NCI-H1092 treated with DMSO at 0.1 percent for 48 hours (cell line): ENCODE measurements around the gene PELI2.

Experiments
- DNase-seq: peaks from one replicate; lab custom pipeline; 2025; lab: John Stamatoyannopoulos, UW

The PELI2 gene

GRCh38 chr14:56119201-56119981, 1.2 kb downstream of the PELI2 start:
- peak; percentile 66 for DNase-seq

- peak; percentile 62 for DNase-seq
These were observed 2.0 kb downstream of the PELI2 start for GRCh38 chr14:56120091-56120691.

GRCh38 chr14:56121816-56122215, 3.6 kb downstream of the PELI2 start:
- no peak for DNase-seq

GRCh38 chr14:56122301-56122700, 4.1 kb downstream of the PELI2 start:
- DNase-seq = no peak

GRCh38 chr14:56124327-56124726, 6.1 kb downstream of the PELI2 start:
- DNase-seq = no peak

- DNase-seq = no peak
These were observed 7.8 kb downstream of the PELI2 start for GRCh38 chr14:56125772-56126636.

GRCh38 chr14:56126637-56126913, 8.4 kb downstream of the PELI2 start:
- no peak for DNase-seq

- DNase-seq = no peak
These were observed 8.9 kb downstream of the PELI2 start for GRCh38 chr14:56127156-56127555.

GRCh38 chr14:56129092-56129491, 10.9 kb downstream of the PELI2 start:
- no peak for DNase-seq

DNA sequence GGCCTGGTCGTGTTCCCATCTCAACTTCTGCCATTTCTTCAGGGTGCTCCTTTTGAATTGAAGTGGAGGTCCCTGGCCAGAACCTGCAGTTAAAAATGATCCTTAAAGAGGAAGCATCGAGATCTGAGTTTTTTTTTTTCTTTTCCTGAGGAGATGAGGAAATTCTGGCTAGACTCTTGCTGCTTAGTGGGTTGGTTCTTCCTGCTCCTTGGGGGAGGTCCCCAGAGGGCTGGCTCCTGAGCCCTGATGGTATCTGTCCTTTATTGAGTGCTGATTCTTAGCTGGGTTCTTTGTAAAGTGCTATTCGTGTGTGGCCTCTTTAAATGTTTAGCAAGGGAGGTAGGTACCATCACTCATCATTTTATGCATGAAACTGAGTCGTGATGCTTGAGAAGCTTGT, 11.7 kb downstream of the PELI2 start:
- DNase-seq = no peak

DNA sequence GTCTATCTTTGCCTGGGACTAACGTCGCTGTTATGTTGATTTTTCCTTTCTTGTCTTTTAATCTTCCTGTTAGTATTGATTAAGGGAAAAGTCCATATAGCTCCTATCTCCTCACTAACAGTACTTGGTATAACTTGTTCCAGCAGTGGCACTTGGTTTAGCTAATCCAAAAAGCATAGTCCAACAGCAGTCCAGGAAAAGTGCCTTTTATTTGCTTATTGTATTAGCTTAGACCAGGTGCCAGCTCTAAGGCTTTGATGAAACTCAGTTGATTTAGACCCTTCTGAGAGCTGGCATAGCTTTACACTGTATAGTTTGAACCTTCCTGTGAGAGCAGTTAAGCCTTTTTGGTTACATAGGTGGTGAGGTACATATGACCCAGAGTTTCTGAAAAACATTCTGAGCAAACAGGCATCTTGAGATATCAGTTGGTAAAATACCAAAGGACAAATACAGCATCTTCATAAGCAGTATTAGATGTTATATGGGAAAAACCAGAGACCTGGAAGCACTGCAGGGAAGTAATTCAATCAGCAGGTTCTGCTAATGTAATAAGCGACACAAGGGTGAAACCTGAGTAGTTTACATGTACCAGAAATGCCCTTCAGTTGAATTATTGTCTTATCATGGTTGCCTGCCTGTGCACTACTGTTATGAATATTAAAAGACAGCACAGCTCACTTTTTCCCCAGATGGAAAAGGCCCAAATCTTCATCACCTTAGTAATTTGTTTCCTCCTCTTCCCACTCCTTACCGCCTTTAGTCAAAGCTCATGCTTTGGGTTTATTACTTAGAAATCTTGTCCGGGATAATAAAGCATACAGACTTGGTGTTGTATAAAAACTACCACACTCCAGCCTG, 13.0 kb downstream of the PELI2 start:
- peak; percentile 78 for DNase-seq

- no peak for DNase-seq
These were observed 13.9 kb downstream of the PELI2 start for GRCh38 chr14:56131865-56132833.

GRCh38 chr14:56133547-56133946, 15.3 kb downstream of the PELI2 start:
- no peak for DNase-seq

GRCh38 chr14:56135001-56135400, 16.8 kb downstream of the PELI2 start:
- no peak for DNase-seq

DNA sequence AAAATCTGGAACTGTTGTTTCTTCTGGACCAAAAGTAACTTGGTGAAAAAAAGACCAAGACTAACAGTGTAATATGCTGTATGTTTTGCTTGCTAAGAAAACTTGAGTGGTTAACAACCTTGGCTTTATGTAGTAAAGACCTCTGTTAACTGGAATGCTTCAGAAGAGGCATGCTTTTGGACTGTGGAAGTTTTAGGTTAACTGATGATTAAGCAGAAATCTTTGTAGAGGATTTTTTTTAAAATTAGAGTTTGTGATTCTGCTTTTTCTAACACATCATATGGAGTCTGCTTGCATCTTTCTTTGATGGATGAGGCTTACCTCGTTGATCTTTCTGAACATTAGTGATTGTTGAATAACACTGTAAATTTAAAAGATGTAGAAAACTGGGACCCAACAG, 17.5 kb downstream of the PELI2 start:
- DNase-seq = no peak

DNA sequence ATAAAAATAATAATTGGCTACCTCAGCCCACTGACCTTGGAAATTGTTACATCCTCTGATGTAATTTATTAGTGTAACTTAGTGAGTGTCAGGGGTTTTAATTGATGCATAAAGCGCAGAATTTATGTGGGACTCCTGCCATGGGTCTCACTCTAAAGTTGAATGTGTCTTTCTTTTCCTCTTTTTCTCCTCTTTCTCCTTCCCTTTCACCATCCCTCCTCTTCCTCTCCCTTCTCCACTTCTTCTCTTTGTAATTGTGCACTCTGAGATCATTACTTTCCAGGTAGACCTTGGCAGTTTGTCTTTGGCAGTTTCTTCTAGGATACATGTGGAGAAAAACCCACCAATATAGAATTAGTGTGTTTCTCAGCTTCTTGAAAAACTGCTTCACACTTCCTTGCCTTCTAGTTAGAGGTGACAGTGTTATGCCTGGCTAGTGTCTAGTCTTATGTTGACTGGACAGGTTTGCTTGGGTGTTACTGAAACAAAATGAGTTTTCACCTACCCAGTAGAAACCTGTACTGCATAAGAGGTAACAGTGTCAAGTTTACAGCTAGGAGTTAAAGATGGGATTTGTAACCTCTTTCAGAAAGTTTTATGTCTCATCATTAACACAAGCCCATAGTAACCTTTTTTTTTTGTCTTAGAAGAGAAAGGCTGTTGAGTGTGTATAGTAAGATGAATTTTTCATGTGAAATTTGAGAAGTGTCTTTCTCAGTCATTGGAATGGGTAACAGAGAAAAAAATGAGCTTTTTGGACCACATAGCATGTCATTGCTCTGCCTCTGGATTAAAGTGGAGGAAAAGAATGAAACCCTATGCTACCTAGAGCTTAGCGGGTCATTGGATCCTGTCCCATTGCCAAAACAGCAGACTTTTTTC, 18.6 kb downstream of the PELI2 start:
- DNase-seq = no peak

DNA sequence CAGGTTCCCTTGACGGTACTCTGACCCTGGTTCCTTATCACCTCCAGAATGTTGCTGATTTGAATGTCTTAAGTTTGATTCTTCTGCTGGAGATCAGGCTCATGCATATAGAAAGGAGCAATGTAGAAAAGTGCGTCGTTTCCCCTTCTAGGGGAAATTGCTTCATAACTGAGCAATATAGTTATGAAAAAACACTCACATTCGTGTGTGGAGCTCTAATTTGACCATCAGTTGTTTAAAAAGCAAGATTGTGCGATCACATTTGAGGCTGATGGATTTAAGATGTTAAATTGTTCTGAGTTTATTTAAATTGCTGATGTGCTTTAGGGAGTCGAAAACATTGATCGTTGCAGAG, 19.2 kb downstream of the PELI2 start:
- no peak for DNase-seq

DNA sequence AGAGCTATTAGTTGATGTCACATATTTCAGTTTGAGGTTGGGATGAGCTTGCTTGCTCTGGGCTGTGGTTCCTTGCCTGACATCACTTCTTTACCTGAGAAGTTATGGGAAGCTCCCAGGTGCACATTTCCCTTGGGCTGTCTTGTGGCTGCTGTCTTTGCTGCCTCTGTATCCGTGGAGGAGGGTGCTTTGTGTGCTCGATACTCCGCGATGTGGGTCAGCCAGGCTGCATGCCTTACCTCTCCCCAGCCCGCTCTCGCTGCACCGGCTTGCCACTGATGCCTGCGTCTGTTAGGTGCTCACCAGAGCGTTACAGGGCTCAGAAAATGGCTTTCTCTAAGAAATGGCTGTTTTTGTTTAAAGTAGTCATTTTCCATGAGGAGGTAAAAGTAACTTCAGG, 19.6 kb downstream of the PELI2 start:
- no peak for DNase-seq

- no peak for DNase-seq
These were observed 20.7 kb downstream of the PELI2 start for GRCh38 chr14:56138928-56139327.

GRCh38 chr14:56142314-56142713, 24.1 kb downstream of the PELI2 start:
- no peak for DNase-seq
